Vagina (tissue), 2 donors: ENCODE measurements around the gene KLHL6. TPM values are rescaled to one million over a fixed set of nuclear protein-coding genes. Genes with fewer than 3 reads are reported as not detected.

Experiments
- DNase-seq, 2 donors: peaks; one replicate each; pipeline ENCODE4 v3.0.0-alpha.2; 2017; ENCODE audit errors: extremely low spot score in 2 of 2
- H3K27ac ChIP-seq: fragments of 200-600 bp; sonication (generic); one replicate; pipeline ENCODE4 v1.5.1; 2019
- H3K27me3 ChIP-seq: fragments of 200-600 bp; sonication (generic); one replicate; pipeline ENCODE4 v1.5.1; 2019
- H3K36me3 ChIP-seq, 2 donors: fragments of 200-600 bp; sonication (generic); one replicate each; pipeline ENCODE4 v1.5.1; 2017 to 2019
- H3K4me1 ChIP-seq: fragments of 200-600 bp; sonication (generic); one replicate; pipeline ENCODE4 v1.5.1; 2019
- H3K4me3 ChIP-seq, 2 donors: fragments of 200-600 bp; sonication (generic); 1 replicate in 1 of 2; 2 replicates in 1 of 2; pipeline ENCODE4 v1.5.1; 2016 to 2019
- H3K9me3 ChIP-seq: fragments of 200-600 bp; sonication (generic); one replicate; pipeline ENCODE4 v1.5.1; 2019
- CTCF ChIP-seq, 3 experiments: fragments of 450-650 bp in 2 of 3; fragments of 200-600 bp in 1 of 3; sonication (generic) in 1 of 3; IDR thresholded peaks; one replicate each; pipeline ENCODE4 v1.5.1; 2017 to 2019; ENCODE audit warnings: antibody characterized with exemption in 3 of 3, mild to moderate bottlenecking in 2 of 3, moderate library complexity in 2 of 3
- POLR2A ChIP-seq, 2 donors: fragments of 450-650 bp; IDR thresholded peaks; one replicate each; pipeline ENCODE4 v1.6.1; 2017; ENCODE audit warnings: antibody characterized with exemption in 2 of 2, mild to moderate bottlenecking in 2 of 2, moderate library complexity in 2 of 2
- POLR2AphosphoS5 ChIP-seq, 2 donors: sonication (generic); formaldehyde crosslinking; IDR thresholded peaks; one replicate each; pipeline ENCODE4 v1.9.0; 2017; ENCODE audit warnings: antibody characterized with exemption in 2 of 2, mild to moderate bottlenecking in 2 of 2, low read depth in 1 of 2; ENCODE audit not compliant: insufficient read depth in 1 of 2
- intact Hi-C: fragments of 100-400 bp; cut with DNase I; formaldehyde crosslinking; loops from one replicate; pipeline ENCODE4 v1.15.1; 2023
- total RNA-seq: library from RNA; depleted of rRNA; stranded (reverse); fragments of >200 nt; gene quantifications from one replicate; pipeline ENCODE4 v1.2.3, GENCODE V29; 2016

The KLHL6 gene
- total RNA-seq, 1 donor from 2014 or later: 1.7 TPM

GRCh38 chr3:183579967-183580900, 24.7 kb upstream of the KLHL6 start:
- no peaks in the 10 kb centered on the region for H3K9me3 ChIP-seq
- H3K27ac ChIP-seq: no peak overlapping the region
- H3K4me3 ChIP-seq: no peak overlapping the region
- H3K27me3 ChIP-seq: no peaks in the 10 kb centered on the region
- H3K36me3 ChIP-seq: no peaks in the 10 kb centered on the region
- intact Hi-C loops: no loop called here
- peaks cover 16% of the 10 kb centered on the region for H3K4me1 ChIP-seq
- DNase-seq: no peak
- no peak for TF ChIP-seq POLR2AphosphoS5 (IDR thresholded peaks at IDR 0.05; ENCODE audit: insufficient read depth in 1 of 2, low read depth in 1 of 2)
- no peak for TF ChIP-seq POLR2A (IDR thresholded peaks at IDR 0.05)
- no peak for TF ChIP-seq CTCF (IDR thresholded peaks at IDR 0.05)

DNA sequence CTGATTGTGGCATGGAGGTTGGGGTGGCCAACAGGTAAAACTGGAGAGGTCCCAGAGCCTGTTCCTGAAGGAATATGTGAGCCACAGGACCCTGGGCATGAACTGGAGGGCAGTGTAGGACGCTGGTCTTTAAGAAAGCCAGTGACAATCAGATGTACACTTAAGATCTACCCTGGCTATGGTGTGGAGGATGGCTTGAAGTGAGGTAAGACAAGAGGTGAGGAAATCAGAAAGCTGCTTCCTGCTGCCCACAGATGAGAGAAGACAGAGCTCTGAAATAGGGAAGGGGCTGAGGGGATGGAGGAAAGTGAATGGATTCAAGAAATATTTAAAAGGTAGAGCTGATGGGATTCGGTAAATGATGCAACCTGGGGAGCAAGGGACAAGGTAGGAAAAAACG, 22.7 kb upstream of the KLHL6 start:
- no peak for DNase-seq
- no peak overlapping the region for H3K27ac ChIP-seq
- H3K4me1 ChIP-seq: no peaks in the 10 kb centered on the region
- H3K36me3 ChIP-seq: no peaks in the 10 kb centered on the region
- TF ChIP-seq POLR2AphosphoS5 (IDR thresholded peaks at IDR 0.05; ENCODE audit: insufficient read depth in 1 of 2, low read depth in 1 of 2) (no peak), POLR2A (IDR thresholded peaks at IDR 0.05) (no peak), CTCF (IDR thresholded peaks at IDR 0.05) (no peak)
- no peaks in the 10 kb centered on the region for H3K9me3 ChIP-seq
- intact Hi-C loops: no loop called here
- no peak overlapping the region for H3K4me3 ChIP-seq
- no peaks in the 10 kb centered on the region for H3K27me3 ChIP-seq

DNA sequence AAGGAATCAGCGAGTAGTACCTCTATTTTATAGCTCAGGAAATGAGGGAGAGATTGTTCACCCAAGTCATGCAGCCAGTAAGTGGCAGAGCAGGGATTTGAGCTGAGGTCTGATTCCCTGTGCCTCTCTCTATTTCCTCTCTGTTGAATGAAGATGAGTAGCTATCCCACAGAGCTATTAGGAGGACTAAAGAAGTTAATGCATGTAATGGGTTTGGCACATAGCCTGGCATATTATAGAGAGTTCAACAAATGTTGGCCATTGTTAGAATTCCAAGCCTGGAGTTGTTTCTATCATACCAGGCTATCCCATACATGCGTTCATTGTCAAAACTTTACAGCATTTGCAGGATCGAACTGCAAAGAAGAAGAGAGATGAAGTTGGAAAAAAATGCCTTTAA, 21.8 kb upstream of the KLHL6 start:
- Histone ChIP-seq H3K4me1 (no peaks in the 10 kb centered on the region), H3K27ac (no peak overlapping the region), H3K27me3 (no peaks in the 10 kb centered on the region), H3K4me3 (no peak overlapping the region), H3K9me3 (no peaks in the 10 kb centered on the region), H3K36me3 (no peaks in the 10 kb centered on the region)
- intact Hi-C loops: no loop called here
- no peak for DNase-seq
- TF ChIP-seq POLR2A (IDR thresholded peaks at IDR 0.05) (no peak), CTCF (IDR thresholded peaks at IDR 0.05) (no peak), POLR2AphosphoS5 (IDR thresholded peaks at IDR 0.05; ENCODE audit: insufficient read depth in 1 of 2, low read depth in 1 of 2) (no peak)

GRCh38 chr3:183576487-183577107, 21.1 kb upstream of the KLHL6 start:
- no peak overlapping the region for H3K27ac ChIP-seq

More at GRCh38 chr3:183576487-183577107, 21.1 kb upstream of the KLHL6 start:
- Histone ChIP-seq H3K36me3 (no peaks in the 10 kb centered on the region), H3K27me3 (no peaks in the 10 kb centered on the region), H3K9me3 (no peaks in the 10 kb centered on the region), H3K4me3 (no peak overlapping the region), H3K4me1 (no peaks in the 10 kb centered on the region)
- no peak for TF ChIP-seq POLR2A (IDR thresholded peaks at IDR 0.05)
- TF ChIP-seq CTCF (IDR thresholded peaks at IDR 0.05): no peak
- TF ChIP-seq POLR2AphosphoS5 (IDR thresholded peaks at IDR 0.05; ENCODE audit: insufficient read depth in 1 of 2, low read depth in 1 of 2): no peak
- no peak for DNase-seq
- intact Hi-C loops: no loop called here
